Spleen (tissue), 11 donors: ENCODE measurements around the gene FOXE1. TPM values are rescaled to one million over a fixed set of nuclear protein-coding genes. Genes with fewer than 3 reads are reported as not detected.

ENCODE experiments used
- DNase-seq: peaks from one replicate; pipeline ENCODE4 v3.0.0-alpha.2; 2020
- H3K27ac ChIP-seq, 8 donors: fragments of 200-600 bp; sonication (generic) in 7 of 8; 1 replicate in 4 of 8; 2 replicates in 4 of 8; pipeline versions ENCODE4 v1.5.0 to v1.8.0; 2016 to 2021; ENCODE audit warnings: inconsistent platforms in 4 of 8, mild to moderate bottlenecking in 4 of 8, moderate library complexity in 1 of 8
- H3K27me3 ChIP-seq, 7 donors: fragments of 200-600 bp; sonication (generic) in 6 of 7; replicated peaks in 1 of 7; 1 replicate in 4 of 7; 2 replicates in 3 of 7; pipeline versions ENCODE4 v1.5.0 to v1.8.0; 2016 to 2021; ENCODE audit warnings: inconsistent platforms in 3 of 7, mild to moderate bottlenecking in 1 of 7
- H3K36me3 ChIP-seq, 6 donors: fragments of 200-600 bp; sonication (generic) in 5 of 6; 1 replicate in 4 of 6; 2 replicates in 2 of 6; pipeline versions ENCODE4 v1.5.0 to v1.8.0; 2016 to 2021; ENCODE audit warnings: inconsistent platforms in 2 of 6
- H3K4me1 ChIP-seq, 6 donors: fragments of 200-600 bp; sonication (generic) in 5 of 6; 1 replicate in 3 of 6; 2 replicates in 3 of 6; pipeline versions ENCODE4 v1.5.0 to v1.8.0; 2016 to 2021; ENCODE audit warnings: inconsistent platforms in 3 of 6
- H3K4me3 ChIP-seq, 8 donors: fragments of 200-600 bp; sonication (generic) in 7 of 8; 1 replicate in 4 of 8; 2 replicates in 4 of 8; pipeline versions ENCODE4 v1.5.0 to v1.8.0; 2016 to 2021; ENCODE audit warnings: inconsistent platforms in 4 of 8, mild to moderate bottlenecking in 4 of 8, moderate library complexity in 2 of 8
- H3K9me3 ChIP-seq, 8 donors: fragments of 200-600 bp; sonication (generic) in 7 of 8; 1 replicate in 4 of 8; 2 replicates in 4 of 8; pipeline versions ENCODE4 v1.5.0 to v1.8.0; 2016 to 2021; ENCODE audit warnings: inconsistent platforms in 4 of 8
- CTCF ChIP-seq, 11 experiments: fragments of 200-600 bp in 7 of 11; fragments of 450-650 bp in 4 of 11; sonication (generic) in 4 of 11; IDR thresholded peaks in 8 of 11; conservative IDR thresholded peaks in 3 of 11; 1 replicate in 7 of 11; 2 replicates in 4 of 11; pipeline versions ENCODE4 v1.4.0 to v1.8.0; 2016 to 2021; ENCODE audit warnings: antibody characterized with exemption in 11 of 11, inconsistent platforms in 4 of 11, mild to moderate bottlenecking in 1 of 11
- POLR2A ChIP-seq, 3 donors: fragments of 450-650 bp; IDR thresholded peaks; one replicate each; pipeline ENCODE4 v1.5.1; 2017; ENCODE audit warnings: antibody characterized with exemption in 3 of 3, mild to moderate bottlenecking in 1 of 3
- POLR2AphosphoS5 ChIP-seq, 3 donors: sonication (generic); formaldehyde crosslinking; IDR thresholded peaks; one replicate each; pipeline ENCODE4 v1.5.1; 2017; ENCODE audit warnings: antibody characterized with exemption in 3 of 3
- WGBS, 5 donors: extraction: QIAGEN DNeasy Blood & Tissue Kit in 3 of 5; methylation state at CpG; one replicate each; pipeline versions ENCODE4 v1.1.5 to v1.1.7; 2013 to 2018; 5-methylcytosine and 5-hydroxymethylcytosine counted together
- intact Hi-C: fragments of 100-400 bp; cut with DNase I; formaldehyde crosslinking; loops from one replicate; pipeline ENCODE4 v1.15.0; 2023; ENCODE audit warnings: low total_unique reads
- polyA plus RNA-seq, 3 donors: library from polyadenylated mRNA; stranded (reverse); fragments of 200-250 nt; gene quantifications; one replicate each; pipeline ENCODE4 v1.2.1, GENCODE V29; 2013
- total RNA-seq, 7 donors: library from RNA; depleted of rRNA in 3 of 7; stranded (reverse); fragments of >200 nt in 3 of 7; fragmentation: NEBNext Ultra II Directional in 4 of 7; extraction: Animal tissue kit (Norgen Biotek cat#: 25700) in 4 of 7; gene quantifications; one replicate each; pipeline versions ENCODE4 v1.1.0 to v1.2.1, GENCODE V29; 2016 to 2021
- donor health status: healthy with polysubstance abuse.
- donor health status: DM: no; HTN: no; CAD: no; lungs with moderate emphysema.
- donor health status: DM: no; HTN: no; CAD: no.
- donor health status: Bipolar disorder and iron deficiency.
- donor health status: healthy.
- donor health status: DM: no; HTN: no; CAD: no.
- donor health status: DM: yes; HTN: yes; CAD: no.

FOXE1 gene
- total and polyA plus RNA-seq, 10 donors, result 0.02 to 0.04 (median 0.03) TPM; not detected in 7

- Histone ChIP-seq H3K4me1 (peaks cover 3 to 31% (median 23%) of the 10 kb centered on the region in 6 donors), H3K27ac (no peak overlapping the region), H3K9me3 (peaks cover 0 to 8% (median 0%) of the 10 kb centered on the region in 8 donors), H3K36me3 (no peaks in the 10 kb centered on the region), H3K27me3 (peaks cover 20 to 100% (median 78%) of the 10 kb centered on the region in 7 donors), H3K4me3 (no peak overlapping the region)
- no peak for TF ChIP-seq POLR2AphosphoS5 (IDR thresholded peaks at IDR 0.05)
- TF ChIP-seq CTCF (IDR thresholded peaks at IDR 0.05 in 8 of 11, conservative IDR thresholded peaks at IDR 0.05 in 3 of 11), result no peak
- TF ChIP-seq POLR2A (IDR thresholded peaks at IDR 0.05), result no peak
- WGBS, 5 donors, result 1 to 5% (median 3%) methylated on average over 6 of the region's 6 CpGs
- no peak for DNase-seq
- intact Hi-C loops, result no loop called here
Observed at GRCh38 chr9:97858393-97858713, 5.3 kb downstream of the FOXE1 start.

- Histone ChIP-seq H3K9me3 (peaks cover 0 to 8% (median 0%) of the 10 kb centered on the region in 8 donors), H3K4me3 (no peak overlapping the region), H3K27ac (no peak overlapping the region), H3K27me3 (peaks cover 20 to 100% (median 74%) of the 10 kb centered on the region in 7 donors), H3K4me1 (peaks cover 0 to 27% (median 18%) of the 10 kb centered on the region in 6 donors), H3K36me3 (no peaks in the 10 kb centered on the region)
- TF ChIP-seq POLR2AphosphoS5 (IDR thresholded peaks at IDR 0.05) (no peak), POLR2A (IDR thresholded peaks at IDR 0.05) (no peak), CTCF (IDR thresholded peaks at IDR 0.05 in 8 of 11, conservative IDR thresholded peaks at IDR 0.05 in 3 of 11) (no peak)
- WGBS, 5 donors, result 38 to 55% (median 52%) methylated on average over 1 of the region's 1 CpG
- no peak for DNase-seq
- intact Hi-C loops, result no loop called here
Observed at GRCh38 chr9:97858826-97859225, 5.8 kb downstream of the FOXE1 start.

- Histone ChIP-seq H3K4me1 (peaks cover 0 to 23% (median 15%) of the 10 kb centered on the region in 6 donors), H3K27ac (no peak overlapping the region), H3K27me3 (peaks cover 20 to 100% (median 68%) of the 10 kb centered on the region in 7 donors), H3K36me3 (no peaks in the 10 kb centered on the region), H3K9me3 (peaks cover 0 to 7% (median 0%) of the 10 kb centered on the region in 8 donors), H3K4me3 (no peak overlapping the region)
- DNase-seq, result no peak
- intact Hi-C loops, result no loop called here
- 43 to 71% (median 53%) methylated on average over 2 of the region's 2 CpGs for WGBS, 5 donors
- no peak for TF ChIP-seq POLR2A (IDR thresholded peaks at IDR 0.05)
- no peak for TF ChIP-seq CTCF (IDR thresholded peaks at IDR 0.05 in 8 of 11, conservative IDR thresholded peaks at IDR 0.05 in 3 of 11)
- no peak for TF ChIP-seq POLR2AphosphoS5 (IDR thresholded peaks at IDR 0.05)
Observed at GRCh38 chr9:97859346-97859745, 6.3 kb downstream of the FOXE1 start.

- TF ChIP-seq CTCF (IDR thresholded peaks at IDR 0.05 in 8 of 11, conservative IDR thresholded peaks at IDR 0.05 in 3 of 11), result no peak
- TF ChIP-seq POLR2A (IDR thresholded peaks at IDR 0.05), result no peak
- TF ChIP-seq POLR2AphosphoS5 (IDR thresholded peaks at IDR 0.05), result no peak
- no peak overlapping the region for H3K4me3 ChIP-seq
- 40 to 64% (median 43%) methylated on average over 8 to 10 of the region's 10 CpGs for WGBS, 5 donors
- DNase-seq, result no peak
- peaks cover 10 to 88% (median 56%) of the 10 kb centered on the region in 7 donors for H3K27me3 ChIP-seq
- H3K9me3 ChIP-seq, result peaks cover 0 to 9% (median 6%) of the 10 kb centered on the region in 8 donors
- H3K4me1 ChIP-seq, result peaks cover 0 to 13% (median 8%) of the 10 kb centered on the region in 6 donors
- no peak overlapping the region for H3K27ac ChIP-seq
- no peaks in the 10 kb centered on the region for H3K36me3 ChIP-seq
- intact Hi-C loops, result no loop called here
Observed at GRCh38 chr9:97860451-97861147, 7.6 kb downstream of the FOXE1 start.
